HCT116 (cell line): ENCODE data around the gene SAXO2. TPM values are rescaled to one million over a fixed set of nuclear protein-coding genes. Genes with fewer than 3 reads are reported as not detected.
"Not testable (repeated sequence)": the region's sequence is repeated elsewhere in the genome, so short reads cannot be mapped to it uniquely, and the experiment has no call there.

Source experiments
- ATAC-seq: fragments of 200-7000 bp; cut with Tn5 transposase; 2 replicates; pipeline ENCODE4 v1.9.1; 2020; ENCODE audit warnings: mild to moderate bottlenecking, moderate library complexity
- BruUV-seq: library from RNA; stranded (reverse); fragments of 400-500 nt; replicated peaks from 2 replicates; lab custom pipeline; 2021; lab: Mats Ljungman, UMichigan
- CTCF ChIA-PET: fragments of 300-600 bp; sonication (Branson Sonifier 250); formaldehyde crosslinking; loops from one replicate; lab custom pipeline; 2021; ENCODE audit warnings: antibody characterized with exemption; lab: Charles Lee
- POLR2A ChIA-PET: fragments of 300-600, 350-600 bp; sonication (Branson Sonifier 250); formaldehyde crosslinking; loops from one replicate; lab custom pipeline; 2021; ENCODE audit warnings: antibody characterized with exemption; lab: Charles Lee
- RAD21 ChIA-PET, 2 experiments: fragments of 300-600 bp; sonication (Branson Sonifier 250); formaldehyde crosslinking; loops; one replicate each; lab custom pipeline; 2023; ENCODE audit warnings: low total read pairs in 2 of 2; ENCODE audit not compliant: uncharacterized antibody in 2 of 2, unreplicated experiment in 2 of 2, low non-redundant PET in 1 of 2; lab: Charles Lee
- DNase-seq: peaks from one replicate; pipeline ENCODE4 v3.0.0-alpha.2; 2010; ENCODE audit warnings: low read depth, low spot score
- H2AFZ ChIP-seq: fragments of 200-600 bp; shearing (Covaris generic), sonication (generic); 2 replicates; pipeline ENCODE4 v1.6.1; 2017; ENCODE audit warnings: low read depth, mixed run types, mixed read lengths, antibody characterized with exemption, low read length; ENCODE audit not compliant: poor library complexity, severe bottlenecking
- H3K27ac ChIP-seq: 2 replicates; pipeline ENCODE4 v1.5.1; 2012; ENCODE audit warnings: low read depth, low read length
- H3K27me3 ChIP-seq: fragments of 200-600 bp; sonication (generic); 2 replicates; pipeline ENCODE4 v1.6.1; 2016; ENCODE audit warnings: mixed run types, low read length, mixed read lengths; ENCODE audit not compliant: insufficient read depth
- H3K36me3 ChIP-seq, 2 experiments: fragments of 200-500 bp in 1 of 2; fragments of 200-600 bp in 1 of 2; sonication (Bioruptor generic) in 1 of 2; sonication (generic) in 1 of 2; 2 replicates each; pipeline versions ENCODE4 v1.5.1 to v1.6.1; 2014 to 2016; ENCODE audit warnings: low read length in 2 of 2, inconsistent platforms in 1 of 2, mixed read lengths in 1 of 2, mixed run types in 1 of 2; ENCODE audit not compliant: insufficient read depth in 2 of 2, control insufficient read depth in 1 of 2
- H3K4me1 ChIP-seq, 2 experiments: fragments of 200-600 bp in 1 of 2; sonication (generic) in 1 of 2; 2 replicates each; pipeline versions ENCODE4 v1.5.1 to v1.6.1; 2012 to 2017; ENCODE audit warnings: low read length in 2 of 2, inconsistent platforms in 1 of 2, mild to moderate bottlenecking in 1 of 2, mixed read lengths in 1 of 2, mixed run types in 1 of 2, moderate library complexity in 1 of 2; ENCODE audit not compliant: insufficient read depth in 2 of 2, control insufficient read depth in 1 of 2
- H3K4me2 ChIP-seq: fragments of 200-600 bp; sonication (generic); 2 replicates; pipeline ENCODE4 v1.6.1; 2017; ENCODE audit warnings: mixed run types, low read length, mixed read lengths
- H3K4me3 ChIP-seq, 2 experiments: fragments of 200-600 bp in 1 of 2; sonication (generic) in 1 of 2; replicated peaks in 1 of 2; 2 replicates each; pipeline ENCODE4 v1.5.1; 2011 to 2016; ENCODE audit warnings: low read length in 2 of 2, control low read depth in 1 of 2, low read depth in 1 of 2, mild to moderate bottlenecking in 1 of 2, mixed read lengths in 1 of 2, mixed run types in 1 of 2
- H3K79me2 ChIP-seq: fragments of 200-600 bp; sonication (generic); 2 replicates; pipeline ENCODE4 v1.6.1; 2017; ENCODE audit warnings: mild to moderate bottlenecking, mixed run types, low read length, moderate library complexity, mixed read lengths; ENCODE audit not compliant: insufficient read depth
- H3K9ac ChIP-seq: fragments of 200-600 bp; sonication (generic); 2 replicates; pipeline ENCODE4 v1.6.1; 2016; ENCODE audit warnings: low read length, mixed read lengths
- H3K9me2 ChIP-seq: fragments of 200-600 bp; sonication (generic), shearing (Covaris generic); 2 replicates; pipeline ENCODE4 v1.6.1; 2017; ENCODE audit warnings: mixed run types, mild to moderate bottlenecking, moderate library complexity; ENCODE audit not compliant: insufficient read depth
- H3K9me3 ChIP-seq, 2 experiments: fragments of 200-500 bp in 1 of 2; fragments of 200-600 bp in 1 of 2; sonication (Bioruptor generic) in 1 of 2; sonication (generic) in 1 of 2; 2 replicates each; pipeline ENCODE4 v1.6.1; 2014 to 2017; ENCODE audit warnings: low read length in 2 of 2, mixed read lengths in 2 of 2, inconsistent platforms in 1 of 2, low read depth in 1 of 2, mild to moderate bottlenecking in 1 of 2, mixed run types in 1 of 2, moderate library complexity in 1 of 2; ENCODE audit not compliant: control insufficient read depth in 1 of 2, insufficient read depth in 1 of 2
- H4K20me1 ChIP-seq: fragments of 200-600 bp; sonication (generic), shearing (Covaris generic); 2 replicates; pipeline ENCODE4 v1.6.1; 2017; ENCODE audit warnings: mixed run types, mild to moderate bottlenecking, moderate library complexity; ENCODE audit not compliant: insufficient read depth
- CEBPB ChIP-seq: IDR thresholded peaks from 2 replicates; pipeline ENCODE4 v1.6.1; 2012; ENCODE audit warnings: low read depth
- CTCF ChIP-seq, 3 experiments: fragments of 200-600 bp in 1 of 3; sonication (generic) in 1 of 3; IDR thresholded peaks in 2 of 3; conservative IDR thresholded peaks in 1 of 3; 2 replicates each; pipeline ENCODE4 v1.5.1; 2012 to 2017; ENCODE audit warnings: low read depth in 2 of 3, low read length in 2 of 3, antibody characterized with exemption in 1 of 3, borderline replicate concordance in 1 of 3, control low read depth in 1 of 3, mild to moderate bottlenecking in 1 of 3, mixed read lengths in 1 of 3, mixed run types in 1 of 3, moderate library complexity in 1 of 3; ENCODE audit not compliant: insufficient read depth in 1 of 3
- EGR1 ChIP-seq: IDR thresholded peaks from 2 replicates; pipeline ENCODE4 v1.6.1; 2012; ENCODE audit warnings: low read depth
- EZH2 ChIP-seq: fragments of 200-600 bp; sonication (generic); IDR thresholded peaks from 2 replicates; pipeline ENCODE4 v1.6.1; 2017; ENCODE audit warnings: antibody characterized with exemption, mixed run types
- FOSL1 ChIP-seq: IDR thresholded peaks from 2 replicates; pipeline ENCODE4 v1.6.1; 2012; ENCODE audit warnings: low read depth
- JUND ChIP-seq: IDR thresholded peaks from 2 replicates; pipeline ENCODE4 v1.6.1; 2012
- POLR2A ChIP-seq: IDR thresholded peaks from 2 replicates; pipeline ENCODE4 v1.7.0; 2011; ENCODE audit warnings: borderline replicate concordance; ENCODE audit not compliant: insufficient read depth, insufficient read length; ENCODE audit errors: extremely low read depth
- SRF ChIP-seq: IDR thresholded peaks from 2 replicates; pipeline ENCODE4 v1.6.1; 2012; ENCODE audit warnings: low read depth
- YY1 ChIP-seq: IDR thresholded peaks from 2 replicates; pipeline ENCODE4 v1.6.1; 2011; ENCODE audit warnings: low read length, low read depth, moderate library complexity, mild to moderate bottlenecking; ENCODE audit not compliant: insufficient replicate concordance; ENCODE audit errors: extremely low read depth
- ZFX ChIP-seq: fragments of 450-650 bp; IDR thresholded peaks from 2 replicates; pipeline ENCODE4 v1.6.1; 2017
- intact Hi-C: fragments of 100-400 bp; cut with micrococcal nuclease; formaldehyde crosslinking; loops from 2 replicates; pipeline ENCODE4 v1.10.0; 2022
- total RNA-seq: library from RNA; stranded (reverse); gene quantifications from one replicate; pipeline ENCODE4 v1.2.1, GENCODE V29; 2021; ENCODE audit not compliant: unreplicated experiment

Gene SAXO2
- total RNA-seq, 1 experiment from 2014 or later = 5.7 TPM

- H3K27ac ChIP-seq = no peak overlapping the region
- peaks cover 4% of the 10 kb centered on the region; the same call in 1 of the 2 replicates for H3K27me3 ChIP-seq
- TF ChIP-seq SRF (no peak), EGR1 (no peak), POLR2A (no peak), ZFX (no peak), YY1 (no peak), CEBPB (no peak), JUND (no peak), CTCF (IDR thresholded peaks at IDR 0.05 in 2 of 3, conservative IDR thresholded peaks at IDR 0.05 in 1 of 3; ENCODE audit: borderline replicate concordance in 1 of 3, insufficient read depth in 1 of 3, low read depth in 2 of 3, low read length in 2 of 3) (no peak), EZH2 (no peak), FOSL1 (no peak)
- no peak for ATAC-seq
- H2AFZ ChIP-seq = no peak overlapping the region
- intact Hi-C loops = no loop called here
- H3K4me1 ChIP-seq = no peaks in the 10 kb centered on the region
- no peaks in the 10 kb centered on the region for H4K20me1 ChIP-seq
- H3K4me3 ChIP-seq = no peak overlapping the region
- no peaks in the 10 kb centered on the region for H3K79me2 ChIP-seq
- ChIA-PET CTCF (no interaction called here), RAD21 (no interaction called here), POLR2A (no interaction called here)
- peaks cover 4 to 8% of the 10 kb centered on the region in 2 experiments; a peak in 3 of 4 replicates for H3K9me3 ChIP-seq
- BruUV-seq = no TSS peak
- no peaks in the 10 kb centered on the region; the same call in 1 of the 2 replicates for H3K9me2 ChIP-seq
- no peak for DNase-seq
- H3K9ac ChIP-seq = no peak overlapping the region
- no peaks in the 10 kb centered on the region for H3K36me3 ChIP-seq
- H3K4me2 ChIP-seq = no peak overlapping the region
Observed at GRCh38 chr15:82275410-82275809, 12.8 kb downstream of the SAXO2 start.

GRCh38 chr15:82281276-82281675 lies 18.7 kb downstream of the SAXO2 start:
- H3K36me3 ChIP-seq, H3K4me1 ChIP-seq, H3K27ac ChIP-seq, H3K9me3 ChIP-seq, H4K20me1 ChIP-seq, H3K9ac ChIP-seq, H3K79me2 ChIP-seq, H3K9me2 ChIP-seq, H3K4me2 ChIP-seq, H2AFZ ChIP-seq, RAD21 ChIA-PET, intact Hi-C loops, H3K27me3 ChIP-seq, POLR2A ChIA-PET, H3K4me3 ChIP-seq, BruUV-seq, CTCF ChIA-PET, DNase-seq: not testable (repeated sequence)
- ATAC-seq = peak; percentile 83
- TF ChIP-seq CTCF (IDR thresholded peaks at IDR 0.05 in 2 of 3, conservative IDR thresholded peaks at IDR 0.05 in 1 of 3; ENCODE audit: borderline replicate concordance in 1 of 3, insufficient read depth in 1 of 3, low read depth in 2 of 3, low read length in 2 of 3) = peak in 2 of 3 experiments; percentile 23 to 37; a peak in 3 of 6 replicates

- DNase-seq = not testable (repeated sequence)
Observed at GRCh38 chr15:82282386-82282785, 19.8 kb downstream of the SAXO2 start.

More at GRCh38 chr15:82282386-82282785, 19.8 kb downstream of the SAXO2 start:
- H3K79me2 ChIP-seq, POLR2A ChIA-PET, intact Hi-C loops, H3K36me3 ChIP-seq, H3K4me2 ChIP-seq, H3K27ac ChIP-seq, H2AFZ ChIP-seq, H3K9me3 ChIP-seq, H3K9me2 ChIP-seq, H4K20me1 ChIP-seq, BruUV-seq, H3K9ac ChIP-seq, H3K27me3 ChIP-seq, H3K4me3 ChIP-seq, RAD21 ChIA-PET, CTCF ChIA-PET, ATAC-seq, H3K4me1 ChIP-seq: not testable (repeated sequence)
